SHP77 treated with DMSO at 0.1 percent for 48 hours (cell line): ENCODE measurements around the gene LIG4.

Experiments
- DNase-seq: peaks from one replicate; lab custom pipeline; 2025; lab: John Stamatoyannopoulos, UW

LIG4 gene

DNA sequence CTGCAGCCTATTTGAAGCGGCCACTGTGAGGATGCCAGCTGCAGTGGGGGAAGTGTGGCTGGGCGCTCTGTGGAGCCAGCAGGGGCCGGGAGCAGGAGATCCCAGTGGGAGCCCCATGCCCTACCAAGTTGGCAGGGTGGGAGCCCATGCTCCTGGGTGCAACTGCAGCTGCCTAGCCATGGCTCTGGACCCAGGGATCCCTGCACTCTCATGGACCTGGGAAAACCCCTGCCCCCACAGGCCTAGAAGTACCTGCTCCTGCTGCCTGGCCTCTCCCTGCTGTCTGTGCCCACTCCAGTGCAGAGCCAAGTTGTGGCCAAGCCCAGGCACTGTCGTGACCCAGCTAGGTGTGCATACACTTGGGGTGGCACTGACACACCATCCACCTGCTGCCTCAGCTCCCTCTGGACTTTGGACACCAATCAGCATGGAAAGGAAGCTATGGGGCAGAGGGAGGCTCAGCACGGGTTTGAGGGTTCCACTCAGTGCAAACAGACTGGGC is 20.9 kb downstream of the LIG4 start:
- DNase-seq: no peak

GRCh38 chr13:108193806-108194205 is 21.5 kb downstream of the LIG4 start:
- no peak for DNase-seq

DNA sequence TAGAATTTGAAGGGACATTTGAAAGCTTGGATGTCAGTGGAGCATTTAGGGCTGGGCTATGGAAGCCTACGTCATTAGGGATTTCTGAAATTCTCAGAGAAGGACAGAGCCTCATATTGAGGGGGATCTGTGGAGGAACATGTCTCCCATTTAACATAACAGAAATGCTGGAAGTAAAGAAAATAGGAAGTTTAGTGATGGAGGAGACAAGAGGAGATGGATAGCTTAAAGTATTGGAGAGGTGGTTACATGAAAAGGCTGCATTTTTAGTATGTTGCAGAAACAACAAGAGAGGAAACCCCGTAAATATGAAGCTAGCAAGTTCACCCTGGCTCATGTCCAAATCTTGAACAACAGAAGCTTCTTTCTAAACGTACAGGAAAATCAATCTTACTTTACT is 24.4 kb downstream of the LIG4 start:
- no peak for DNase-seq

GRCh38 chr13:108188260-108188659 is 27.1 kb downstream of the LIG4 start:
- DNase-seq: no peak

DNA sequence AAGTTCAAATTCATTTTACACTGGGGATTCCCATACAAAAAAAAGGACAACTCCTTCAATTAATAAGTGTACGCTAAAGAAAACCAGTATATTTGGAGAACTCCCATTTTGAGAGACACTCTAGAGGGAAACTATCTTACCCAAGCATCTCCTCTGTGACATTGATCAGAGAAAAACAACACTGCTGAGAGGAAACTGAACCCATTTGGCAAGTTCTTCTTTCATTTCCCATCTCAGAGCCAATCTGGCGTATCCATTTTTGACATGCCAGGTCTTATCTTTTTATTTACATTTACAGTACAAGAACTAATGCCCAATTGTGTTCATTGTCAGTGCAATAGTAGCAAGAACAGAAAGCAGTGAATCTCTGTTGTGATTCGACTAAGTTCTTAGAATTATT is 30.1 kb downstream of the LIG4 start:
- no peak for DNase-seq

- no peak for DNase-seq
Observed at GRCh38 chr13:108182652-108183051, 32.7 kb downstream of the LIG4 start.

DNA sequence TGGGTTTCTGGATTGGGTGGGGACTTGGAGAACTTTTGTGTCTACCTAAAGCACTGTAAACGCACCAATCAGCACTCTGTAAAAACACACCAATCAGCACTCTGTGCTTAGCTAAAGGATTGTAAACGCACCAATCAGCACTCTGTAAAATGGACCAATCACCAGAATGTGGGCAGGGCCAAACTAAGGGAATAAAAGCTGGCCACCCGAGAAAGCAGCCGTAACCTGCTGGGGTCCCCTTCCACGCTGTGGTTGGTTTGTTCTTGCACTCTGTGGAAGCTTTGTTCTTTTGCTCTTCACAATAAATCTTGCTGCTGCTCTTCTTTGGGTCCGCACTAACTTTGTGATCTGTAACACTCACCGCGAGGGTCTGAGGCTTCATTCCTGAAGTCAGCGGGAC is 37.3 kb downstream of the LIG4 start:
- DNase-seq: no peak

GRCh38 chr13:108176685-108177274 is 38.6 kb downstream of the LIG4 start:
- DNase-seq: no peak

GRCh38 chr13:108168929-108169328 is 46.4 kb downstream of the LIG4 start:
- no peak for DNase-seq

DNA sequence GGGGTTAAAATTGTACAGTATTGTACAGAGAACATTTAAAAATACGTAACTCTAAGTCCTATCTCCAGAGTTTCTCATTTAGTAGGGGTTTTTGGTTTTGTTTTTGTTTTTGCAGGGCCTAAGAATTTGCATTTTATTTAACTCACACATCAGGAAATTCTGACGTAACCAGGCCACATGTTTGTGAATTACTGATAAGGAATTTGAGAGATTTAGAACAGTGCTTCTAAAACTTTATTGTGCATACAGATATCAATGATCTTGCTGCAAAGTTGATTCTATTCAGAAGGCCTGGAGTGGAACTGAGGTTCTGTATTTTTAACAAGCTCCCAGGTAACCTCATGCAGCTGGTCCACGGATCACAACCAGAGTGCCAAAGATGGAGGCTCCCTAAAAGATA is 49.3 kb downstream of the LIG4 start:
- no peak for DNase-seq

- DNase-seq: no peak
Observed at GRCh38 chr13:108158746-108159145, 56.6 kb downstream of the LIG4 start.
